Fibroblast of lung (primary cell): ENCODE results near the gene PRMT7. TPM values are rescaled to one million over a fixed set of nuclear protein-coding genes. Genes with fewer than 3 reads are reported as not detected.
A peak's percentile ranks its signal among the peaks of the same experiment; 100 is the strongest.

Source experiments
- DNase-seq, 2 donors: peaks; one replicate each; pipeline versions ENCODE4 v3.0.0 to v3.0.0-alpha.2; 2010; ENCODE audit warnings: low read depth in 2 of 2
- H2AFZ ChIP-seq: 2 replicates; pipeline ENCODE4 v1.5.1; 2012; ENCODE audit warnings: low read length, control low read depth, inconsistent platforms
- H3K27ac ChIP-seq: 2 replicates; pipeline ENCODE4 v1.5.1; 2011; ENCODE audit warnings: low read length, control low read depth; ENCODE audit not compliant: insufficient read depth
- H3K27me3 ChIP-seq: 2 replicates; pipeline ENCODE4 v1.5.1; 2011; ENCODE audit warnings: mild to moderate bottlenecking, low read length; ENCODE audit not compliant: control insufficient read depth, insufficient read depth
- H3K36me3 ChIP-seq: 2 replicates; pipeline ENCODE4 v1.5.1; 2011; ENCODE audit warnings: low read length; ENCODE audit not compliant: control insufficient read depth, insufficient read depth
- H3K4me1 ChIP-seq: 2 replicates; pipeline ENCODE4 v1.5.1; 2011; ENCODE audit warnings: low read length; ENCODE audit not compliant: control insufficient read depth, insufficient read depth; ENCODE audit errors: extremely low read depth
- H3K4me2 ChIP-seq: 2 replicates; pipeline ENCODE4 v1.5.1; 2011; ENCODE audit warnings: low read length, control low read depth; ENCODE audit not compliant: insufficient read depth; ENCODE audit errors: extremely low read depth
- H3K4me3 ChIP-seq, 4 experiments: fragments of 200-600 bp in 1 of 4; sonication (generic) in 1 of 4; replicated peaks in 1 of 4; 2 replicates each; pipeline ENCODE4 v1.5.1; 2011 to 2016; ENCODE audit warnings: low read length in 4 of 4, low read depth in 3 of 4, mild to moderate bottlenecking in 3 of 4, control low read depth in 2 of 4, inconsistent platforms in 1 of 4, mixed read lengths in 1 of 4; ENCODE audit not compliant: insufficient read depth in 1 of 4; ENCODE audit errors: control extremely low read depth in 1 of 4
- H3K79me2 ChIP-seq: 2 replicates; pipeline ENCODE4 v1.5.1; 2012; ENCODE audit warnings: mild to moderate bottlenecking, low read length, inconsistent platforms; ENCODE audit not compliant: control insufficient read depth, insufficient read depth
- H3K9ac ChIP-seq: 2 replicates; pipeline ENCODE4 v1.5.1; 2011; ENCODE audit warnings: mild to moderate bottlenecking, low read length, control low read depth; ENCODE audit not compliant: insufficient read depth
- H3K9me3 ChIP-seq: 2 replicates; pipeline ENCODE4 v1.5.1; 2012; ENCODE audit warnings: low read depth, low read length; ENCODE audit not compliant: control insufficient read depth, insufficient read depth
- H4K20me1 ChIP-seq: 2 replicates; pipeline ENCODE4 v1.5.1; 2011; ENCODE audit warnings: low read length; ENCODE audit not compliant: control insufficient read depth, insufficient read depth; ENCODE audit errors: extremely low read depth
- CTCF ChIP-seq, 2 donors: IDR thresholded peaks in 1 of 2; conservative IDR thresholded peaks in 1 of 2; 1 replicate in 1 of 2; 2 replicates in 1 of 2; pipeline ENCODE4 v1.5.1; 2011 to 2012; ENCODE audit warnings: low read length in 2 of 2, control low read depth in 1 of 2, inconsistent platforms in 1 of 2, low read depth in 1 of 2, mild to moderate bottlenecking in 1 of 2
- EZH2 ChIP-seq: IDR thresholded peaks from 2 replicates; pipeline ENCODE4 v1.5.1; 2012; ENCODE audit warnings: low read length, control low read depth, mild to moderate bottlenecking; ENCODE audit errors: missing control alignments
- polyA minus RNA-seq: library from RNA; depleted of rRNA, polyadenylated mRNA; stranded (reverse); fragments of >200 nt; gene quantifications from 2 replicates; pipeline ENCODE4 v1.2.3, GENCODE V29; 2011; ENCODE audit warnings: low replicate concordance
- polyA plus RNA-seq, 2 donors: library from polyadenylated mRNA; depleted of rRNA in 1 of 2; stranded (reverse) in 1 of 2; unstranded in 1 of 2; fragments of >200 nt; gene quantifications; 2 replicates each; pipeline ENCODE4 v1.2.1, GENCODE V29; 2011 to 2012; ENCODE audit warnings: missing spikeins in 1 of 2
- total RNA-seq: library from RNA; depleted of rRNA; stranded (reverse); fragments of >200 nt; gene quantifications from 2 replicates; pipeline ENCODE4 v1.2.1, GENCODE V29; 2014

Gene PRMT7
- 39.3 and 44.4 TPM in 2 replicates for total RNA-seq
- polyA plus RNA-seq, result 24.0 and 34.0 TPM in 2 replicates
- 18.4 and 27.6 TPM in 2 replicates for polyA plus RNA-seq (2012)
- 28.2 and 62.1 TPM in 2 replicates for polyA minus RNA-seq

GRCh38 chr16:68310774-68311511 lies at the start of gene PRMT7, which contains the start of gene SLC7A6OS:
TSS of gene PRMT7 (plus strand) at chr16:68311019. CDS start at chr16:68315980, 4,961 bp downstream.
TSS of gene SLC7A6OS (minus strand) at chr16:68310946. CDS start at chr16:68310926, 20 bp downstream.
- H3K9ac ChIP-seq, result peak within 1 kb of the TSS; percentile 82
- peaks cover 3% of the 10 kb centered on the region for H3K36me3 ChIP-seq
- peaks cover 5% of the 10 kb centered on the region for H3K4me1 ChIP-seq
- no peak for TF ChIP-seq EZH2
- peak in 1 of 2 donors; percentile 1 for TF ChIP-seq CTCF (conservative IDR thresholded peaks at IDR 0.05 in 1 of 2, IDR thresholded peaks at IDR 0.05 in 1 of 2; ENCODE audit: low read depth in 1 of 2, low read length in 2 of 2)
- H4K20me1 ChIP-seq, result no peaks in the 10 kb centered on the region
- H3K4me2 ChIP-seq, result peak within 1 kb of the TSS; percentile 99
- peak within 1 kb of the TSS; percentile 98 for H2AFZ ChIP-seq
- no peaks in the 10 kb centered on the region for H3K9me3 ChIP-seq
- DNase-seq, result peak; percentile 87 to 89
- no peaks in the 10 kb centered on the region for H3K27me3 ChIP-seq
- peak within 1 kb of the TSS; percentile 86 to 97 (median 90) for H3K4me3 ChIP-seq
- H3K79me2 ChIP-seq, result peaks cover 41% of the 10 kb centered on the region
- H3K27ac ChIP-seq, result peak within 1 kb of the TSS; percentile 87

GRCh38 chr16:68263559-68264127 lies 47.2 kb upstream of the PRMT7 start:
- H3K27ac ChIP-seq, result peak overlapping the region; percentile 98
- H3K79me2 ChIP-seq, result peaks cover 30% of the 10 kb centered on the region
- TF ChIP-seq EZH2 (no peak), CTCF (conservative IDR thresholded peaks at IDR 0.05 in 1 of 2, IDR thresholded peaks at IDR 0.05 in 1 of 2; ENCODE audit: low read depth in 1 of 2, low read length in 2 of 2) (peak in 1 of 2 donors; percentile 59)
- H3K9me3 ChIP-seq, result no peaks in the 10 kb centered on the region
- peak overlapping the region; percentile 80 for H2AFZ ChIP-seq
- peak overlapping the region; percentile 73 for H3K4me2 ChIP-seq
- peak overlapping the region; percentile 95 for H3K9ac ChIP-seq
- peaks cover 5% of the 10 kb centered on the region for H3K4me1 ChIP-seq
- H3K36me3 ChIP-seq, result peaks cover 7% of the 10 kb centered on the region
- DNase-seq, result no peak
- H4K20me1 ChIP-seq, result no peaks in the 10 kb centered on the region
- no peaks in the 10 kb centered on the region for H3K27me3 ChIP-seq
- peak overlapping the region; percentile 52 to 99 (median 74) for H3K4me3 ChIP-seq
